GM18867 (cell line): Measurements from ENCODE around the gene CIDEA.

Source experiments
- ATAC-seq: cut with Tn5 transposase; IDR thresholded peaks from one replicate; pipeline ENCODE4 v1.9.1; 2021; ENCODE audit warnings: mild to moderate bottlenecking, moderate library complexity; ENCODE audit not compliant: unreplicated experiment

Gene CIDEA

DNA sequence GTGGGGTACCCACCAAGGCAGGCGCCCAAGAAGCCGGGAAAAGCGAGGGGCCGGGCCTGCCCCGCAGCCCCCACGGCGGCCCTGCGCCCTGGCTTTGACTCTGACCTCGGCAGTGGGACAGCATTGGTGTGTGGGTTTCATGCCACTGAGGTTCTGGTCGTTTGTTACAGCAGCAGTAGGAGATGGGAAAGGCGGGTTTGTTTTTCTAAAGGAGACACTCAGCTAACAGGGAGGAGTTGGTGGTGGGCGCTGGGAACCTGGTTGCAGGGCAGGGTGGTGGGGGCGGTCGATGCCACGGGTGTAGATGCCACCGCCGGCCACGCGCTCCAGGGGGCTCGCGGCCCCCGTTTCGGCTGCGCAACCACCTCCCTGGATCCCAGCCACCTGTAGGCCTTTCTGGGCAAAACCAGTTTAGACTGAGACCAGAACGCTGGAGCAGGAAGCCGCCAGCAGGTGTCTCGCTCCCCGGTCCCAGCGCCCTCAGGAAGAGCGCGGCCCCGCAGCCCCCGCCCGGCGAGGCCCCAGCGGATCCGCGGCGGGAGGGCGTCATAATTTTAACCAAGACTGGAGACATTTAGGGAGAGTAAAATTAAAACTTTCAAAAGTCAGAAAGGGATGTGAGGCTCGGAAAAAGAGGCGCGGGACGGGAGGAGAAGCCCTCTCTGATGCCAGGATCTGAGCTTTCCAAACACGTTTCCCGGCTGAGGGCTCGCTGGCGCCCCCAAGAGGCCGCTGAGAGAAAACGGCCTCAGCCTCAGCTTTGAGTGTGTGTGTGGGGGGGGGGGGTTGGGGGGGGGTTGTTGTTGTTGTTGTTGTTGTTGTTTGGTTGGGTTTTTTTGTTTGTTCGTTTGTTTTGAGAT, 17.4 kb downstream of the CIDEA start:
- ATAC-seq = peak; percentile 74

DNA sequence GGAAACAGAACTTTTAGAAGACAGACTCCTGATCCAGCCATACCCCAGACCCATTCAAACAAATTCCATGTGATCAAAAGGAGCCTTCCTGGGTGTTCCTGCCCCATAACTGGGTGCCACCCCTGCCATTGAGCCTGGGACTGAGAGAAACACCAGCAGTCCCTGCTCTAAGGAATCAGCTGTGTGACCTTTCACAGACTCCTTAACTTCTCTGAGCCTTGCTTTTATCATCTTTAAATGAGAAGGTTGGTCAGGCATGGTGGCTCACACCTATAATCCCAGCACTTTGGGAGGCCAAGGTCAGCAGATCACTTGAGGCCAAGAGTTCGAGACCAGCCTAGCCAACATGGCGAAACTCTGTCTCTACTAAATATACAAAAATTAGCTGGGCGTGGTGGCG, 20.6 kb downstream of the CIDEA start:
- ATAC-seq = no peak

DNA sequence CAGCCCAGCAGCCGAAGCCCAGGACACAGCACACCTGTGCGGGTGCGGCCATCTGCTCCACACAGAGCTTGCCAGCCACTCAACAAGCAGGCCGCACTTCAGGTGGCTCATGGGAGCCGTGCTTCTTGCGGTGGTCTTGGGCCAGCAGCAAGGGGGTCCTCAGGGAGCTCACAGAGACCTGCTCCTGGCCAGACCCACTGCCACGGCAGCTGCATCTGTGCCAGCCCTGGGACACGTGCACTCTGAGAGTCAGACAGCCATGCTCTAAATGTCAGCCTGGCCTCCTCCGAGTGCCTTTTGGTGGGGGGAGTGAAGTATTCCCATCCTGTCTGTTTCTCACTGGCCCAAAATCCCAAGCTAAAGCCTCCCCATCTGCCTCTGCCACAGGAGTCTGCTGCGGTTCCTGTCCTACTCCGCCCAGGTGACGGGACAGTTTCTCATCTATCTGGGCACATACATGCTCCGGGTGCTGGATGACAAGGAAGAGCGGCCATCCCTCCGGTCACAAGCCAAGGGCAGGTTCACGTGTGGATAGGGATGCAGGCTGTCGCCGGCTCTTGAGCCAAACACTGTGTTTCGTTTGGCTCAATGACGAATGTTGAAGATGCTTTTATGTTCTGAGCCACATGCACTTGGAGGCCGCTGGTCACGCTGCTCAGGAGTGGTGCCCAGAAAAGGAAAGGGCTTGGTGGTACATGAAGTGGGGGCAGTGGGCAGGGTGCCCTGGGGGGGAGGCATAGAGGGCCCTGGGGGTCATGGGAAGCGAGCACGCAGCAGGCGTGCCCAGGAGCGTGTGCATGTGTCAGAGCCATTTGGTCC, 22.8 kb downstream of the CIDEA start:
- ATAC-seq = no peak

DNA sequence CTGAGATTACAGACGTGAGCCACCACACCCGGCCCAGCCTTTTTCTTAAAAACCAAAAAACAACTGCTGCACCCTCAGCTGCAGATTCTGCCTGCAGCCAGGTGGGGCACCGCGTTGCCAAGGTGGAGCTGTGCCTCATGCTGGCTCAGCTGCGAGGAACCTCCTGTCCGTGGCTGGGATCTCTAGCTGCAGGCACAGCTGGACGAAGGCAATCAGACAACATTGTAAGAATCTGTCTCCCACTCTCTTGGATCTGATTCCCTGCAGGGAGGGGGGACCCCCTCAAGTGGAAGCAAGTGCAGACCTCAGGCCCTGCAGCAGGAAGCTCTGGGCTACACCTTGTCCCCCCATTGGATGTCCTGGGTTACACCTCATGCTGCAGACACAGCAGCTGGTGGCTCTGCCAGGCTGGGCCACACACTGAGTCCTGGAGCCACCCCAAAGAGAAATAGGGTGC, 24.1 kb downstream of the CIDEA start:
- ATAC-seq = no peak

DNA sequence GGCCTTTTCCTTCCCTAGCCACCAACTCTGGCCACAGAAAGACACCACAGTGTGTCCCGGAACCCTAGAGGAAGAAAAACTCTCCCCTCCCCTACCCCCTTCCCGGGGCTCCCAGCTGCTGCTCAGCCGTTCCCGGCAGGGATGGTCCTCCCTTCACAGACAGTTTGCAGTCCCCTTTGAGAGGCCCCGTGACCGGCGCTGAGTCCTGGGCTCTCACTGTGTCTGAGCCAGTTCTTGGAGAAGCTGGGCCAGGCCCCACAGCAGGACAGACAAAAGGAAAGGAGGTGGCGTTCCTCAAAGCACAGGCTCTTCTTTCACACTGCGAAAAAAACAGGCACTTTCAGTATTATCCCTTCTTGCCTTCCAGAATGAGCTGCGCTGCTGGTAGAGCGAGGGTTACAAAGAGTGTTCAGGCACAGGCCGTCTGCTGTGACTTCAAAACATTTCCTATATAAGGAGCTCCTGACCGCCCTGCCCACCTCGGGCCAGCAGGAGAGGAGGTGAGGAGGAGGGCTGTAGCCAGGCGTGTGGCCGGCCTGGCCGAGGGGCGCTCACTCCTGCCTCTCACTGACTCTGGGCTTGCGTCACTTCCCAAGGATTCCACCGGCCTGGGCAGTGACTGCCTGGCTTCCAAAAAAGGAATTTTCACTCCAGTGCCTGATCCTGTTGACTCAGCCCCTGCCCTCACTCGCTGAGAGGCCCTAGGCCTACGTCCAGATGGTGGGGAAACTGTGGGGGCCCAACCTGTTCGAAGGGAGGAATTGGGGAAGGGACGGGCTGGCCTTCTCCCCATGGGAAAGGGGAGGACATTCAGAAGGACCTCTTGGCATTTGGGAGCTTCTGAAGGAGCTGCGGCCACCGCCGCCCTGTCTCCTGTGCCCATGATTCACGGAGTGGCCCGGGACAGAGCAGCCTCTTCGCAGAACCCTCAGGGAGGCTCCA, 24.9 kb downstream of the CIDEA start:
- no peak for ATAC-seq

DNA sequence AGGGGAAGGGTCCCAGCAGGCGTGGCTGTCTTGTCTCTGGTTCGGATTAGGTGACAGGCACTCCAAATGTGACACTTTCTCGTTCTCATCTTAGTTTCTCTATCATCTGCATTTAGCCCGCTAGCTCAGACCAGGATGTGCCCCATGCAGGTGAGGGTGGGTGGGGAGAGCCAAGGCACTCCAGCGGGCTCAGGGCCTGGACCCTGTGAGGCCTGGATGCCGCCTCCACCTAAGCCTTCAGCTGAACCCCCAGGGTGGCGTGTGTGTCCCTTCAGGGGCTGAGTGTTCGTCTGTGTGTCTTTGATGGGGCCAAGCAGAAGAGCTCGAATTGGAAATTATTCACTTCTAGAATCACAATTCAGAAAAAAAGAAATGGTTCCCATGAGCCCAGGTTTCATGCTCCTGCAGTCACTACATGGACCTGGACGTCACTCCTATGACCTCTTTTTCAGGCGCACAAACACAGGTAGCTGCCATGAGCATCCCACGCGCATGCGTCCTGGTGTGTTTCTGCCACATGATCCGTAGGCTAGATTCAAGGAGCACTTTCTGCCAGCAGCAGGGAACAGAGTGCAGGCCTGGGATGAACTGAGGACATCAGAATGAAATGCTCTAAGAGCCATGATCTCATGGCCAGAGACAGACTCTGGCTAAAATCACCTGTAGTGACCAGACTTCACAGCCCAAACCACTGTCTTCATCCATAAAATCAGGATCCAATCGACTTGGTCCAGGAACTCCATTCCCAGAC, 25.8 kb downstream of the CIDEA start:
- ATAC-seq = no peak

DNA sequence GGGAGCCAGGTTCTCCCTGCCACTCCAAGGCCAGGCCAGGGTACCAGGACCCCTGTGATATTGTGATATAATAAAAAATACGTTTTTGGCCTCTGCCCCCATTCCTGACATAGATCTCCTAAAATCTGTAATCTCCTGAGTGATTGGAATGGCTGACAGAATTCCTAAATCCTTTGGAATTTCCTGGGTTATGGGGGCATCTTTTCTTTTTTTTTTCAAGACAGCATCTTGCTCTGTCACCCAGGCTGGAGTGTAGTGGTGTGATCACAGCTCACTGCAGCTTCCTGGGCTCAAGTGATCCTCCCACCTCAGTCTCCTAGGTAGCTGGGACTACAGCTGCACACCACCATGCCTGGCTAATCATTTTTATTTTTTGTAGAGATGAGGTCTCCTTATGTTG, 27.7 kb downstream of the CIDEA start:
- no peak for ATAC-seq

DNA sequence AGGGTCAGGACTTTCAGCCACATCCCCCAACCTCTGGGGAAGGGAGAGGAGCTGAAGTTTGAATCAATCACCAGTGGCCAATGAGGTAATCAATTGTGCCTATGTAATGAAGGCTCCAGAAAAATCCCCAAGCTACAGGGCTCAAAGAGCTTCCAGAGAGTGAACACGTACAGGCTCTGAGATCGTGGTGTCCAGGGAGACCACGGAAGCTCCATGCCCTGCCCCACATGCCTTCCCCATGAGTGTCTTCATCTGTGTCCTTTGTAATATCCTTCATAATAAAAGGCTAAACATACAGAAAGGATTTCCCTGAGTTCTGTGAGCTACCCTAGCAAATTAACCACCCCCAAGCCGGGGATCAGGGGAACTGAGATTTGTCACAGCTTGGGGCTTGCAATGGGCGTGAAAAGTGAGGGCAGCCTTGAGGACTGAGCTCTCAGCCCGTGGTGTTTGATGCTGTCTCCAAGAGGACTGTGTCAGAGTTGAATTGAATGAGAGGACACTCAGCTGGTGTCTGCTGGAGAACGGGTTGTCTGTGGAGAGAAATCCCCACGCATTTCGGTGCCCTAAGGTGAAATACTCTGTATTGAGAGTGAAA, 28.4 kb downstream of the CIDEA start:
- ATAC-seq = no peak

DNA sequence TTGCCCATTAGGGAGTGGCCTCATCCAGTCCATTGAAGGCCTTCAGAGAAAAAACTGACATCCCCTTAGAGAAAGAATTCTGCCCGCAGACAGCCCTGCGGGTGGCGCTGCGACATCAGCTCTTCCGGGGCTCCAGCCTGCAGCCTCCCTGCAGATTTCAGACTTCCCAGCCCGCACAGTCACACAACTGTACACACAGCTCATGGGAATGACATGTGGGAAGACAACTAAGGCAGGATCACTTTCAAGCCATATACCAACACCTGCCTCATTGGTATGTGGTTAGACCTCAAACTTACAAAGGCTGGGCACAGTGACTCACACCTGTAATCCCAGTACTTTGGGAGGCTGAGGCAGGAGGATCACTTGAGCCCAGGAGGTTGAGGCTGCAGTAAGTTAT, 29.1 kb downstream of the CIDEA start:
- no peak for ATAC-seq

DNA sequence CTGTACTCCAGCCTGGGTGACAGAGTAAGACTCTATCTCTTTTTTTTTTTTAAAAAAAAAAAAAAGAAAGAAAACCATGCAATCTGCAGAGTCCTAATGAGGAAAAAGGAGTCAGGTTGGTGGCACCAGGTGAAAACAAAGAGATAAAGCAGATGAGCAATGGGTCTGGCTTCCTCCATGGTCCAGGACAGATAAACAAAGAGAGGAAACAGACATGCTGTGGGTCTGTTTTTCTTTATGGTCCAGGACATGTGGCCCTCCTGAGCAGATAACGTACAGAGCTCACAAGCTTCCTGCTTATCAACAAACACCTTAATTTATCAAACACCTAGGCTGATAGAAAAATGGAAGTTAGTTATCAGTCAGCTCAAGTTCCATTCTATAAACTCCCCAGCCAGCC, 29.5 kb downstream of the CIDEA start:
- ATAC-seq = no peak

DNA sequence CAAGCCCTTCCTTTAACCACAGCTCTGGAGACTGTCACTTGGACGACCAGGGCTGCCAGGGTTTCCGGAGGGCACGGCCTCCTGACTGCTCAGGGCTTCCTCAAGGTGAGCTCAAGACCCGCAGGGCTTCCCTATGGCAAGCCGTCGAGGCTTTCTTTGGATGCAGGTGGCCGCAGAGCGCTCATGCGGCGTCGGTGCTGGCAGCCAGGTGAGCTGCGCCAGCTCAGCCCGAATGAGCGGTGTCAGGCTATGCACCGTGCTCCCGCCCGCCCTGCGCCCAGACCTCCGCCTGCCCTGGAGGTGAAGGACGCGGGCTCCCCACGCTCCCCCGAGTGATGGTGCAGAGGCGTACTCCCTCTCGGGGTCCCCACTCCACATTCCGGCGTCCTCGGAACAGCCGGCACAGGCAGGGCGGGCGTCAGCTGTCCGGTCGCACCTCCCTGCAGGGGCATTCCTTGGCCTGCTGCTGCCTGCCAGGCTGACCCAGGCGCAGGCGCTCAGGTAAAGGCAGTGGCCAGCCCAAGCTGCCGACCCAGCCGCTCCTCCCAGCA, 33.0 kb downstream of the CIDEA start:
- ATAC-seq = no peak

DNA sequence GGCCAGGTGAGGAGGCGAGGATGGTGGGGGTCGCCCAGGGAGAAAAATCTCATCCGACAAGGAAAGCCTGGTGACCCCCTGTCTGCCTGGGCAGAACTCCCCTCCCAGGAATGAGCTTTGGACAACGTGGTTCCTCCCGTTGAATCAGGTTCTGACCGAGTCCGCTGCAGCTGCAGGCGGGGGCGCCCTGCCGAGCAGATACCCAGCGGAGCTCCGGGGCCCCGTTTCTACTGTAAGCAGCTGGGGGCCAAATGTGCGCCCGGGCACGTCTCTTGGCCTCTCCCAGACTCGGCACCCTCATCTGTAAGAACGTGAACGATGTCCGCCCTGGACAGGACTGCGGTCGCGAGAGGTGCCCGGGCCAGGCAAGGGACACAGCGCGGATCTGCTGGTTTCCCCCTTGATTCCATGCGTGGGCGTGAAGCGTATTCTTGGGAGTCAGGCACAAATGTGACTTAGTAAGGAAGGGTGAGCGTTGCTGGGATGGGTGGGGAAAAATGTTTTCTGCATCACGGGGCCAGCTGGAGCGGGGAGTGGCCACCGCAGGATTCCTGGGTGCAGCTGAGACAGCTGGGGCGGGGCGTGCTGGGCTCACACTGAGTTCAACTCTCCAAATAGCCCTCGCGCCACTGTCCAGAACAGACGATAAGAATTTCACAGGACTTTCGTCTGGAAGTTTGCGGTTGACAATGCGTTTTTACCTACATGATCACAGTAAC, 33.7 kb downstream of the CIDEA start:
- no peak for ATAC-seq

DNA sequence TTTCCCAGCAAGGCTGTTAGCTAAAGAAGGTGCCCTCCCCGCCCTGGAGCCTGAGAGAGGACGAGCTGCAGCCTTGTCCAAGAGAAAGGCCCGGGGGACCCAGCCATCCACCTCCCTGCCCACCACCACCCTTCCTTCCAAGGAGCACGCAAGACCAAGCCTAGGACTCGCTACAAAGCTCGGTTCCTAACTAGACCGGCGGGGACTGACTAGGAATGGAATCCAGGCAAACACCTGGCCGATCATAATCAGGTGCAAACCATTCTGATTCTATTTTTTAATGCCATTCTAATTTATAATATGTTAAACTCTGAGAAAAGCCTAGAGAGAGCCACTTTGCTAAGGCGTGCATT, 34.2 kb downstream of the CIDEA start:
- ATAC-seq = no peak

DNA sequence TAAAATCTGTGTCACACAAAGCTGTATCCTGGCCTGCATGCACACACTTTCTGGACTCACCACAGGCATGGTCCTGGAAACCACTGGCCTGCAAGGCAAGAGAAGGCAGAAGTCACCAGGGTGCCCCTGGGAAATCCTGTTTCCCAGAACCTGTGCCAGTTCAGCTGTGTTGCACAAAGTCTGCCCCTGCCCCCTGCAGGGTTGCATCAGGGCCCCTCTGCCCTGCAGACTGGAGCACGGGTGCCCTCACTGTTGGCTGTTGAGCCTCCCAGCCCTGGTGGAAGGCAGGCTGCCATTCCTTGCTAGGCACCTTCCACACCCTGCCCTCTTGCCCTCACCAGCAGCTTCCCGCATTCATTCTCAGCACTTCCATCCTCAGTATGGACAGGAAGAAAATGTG, 35.9 kb downstream of the CIDEA start:
- no peak for ATAC-seq

DNA sequence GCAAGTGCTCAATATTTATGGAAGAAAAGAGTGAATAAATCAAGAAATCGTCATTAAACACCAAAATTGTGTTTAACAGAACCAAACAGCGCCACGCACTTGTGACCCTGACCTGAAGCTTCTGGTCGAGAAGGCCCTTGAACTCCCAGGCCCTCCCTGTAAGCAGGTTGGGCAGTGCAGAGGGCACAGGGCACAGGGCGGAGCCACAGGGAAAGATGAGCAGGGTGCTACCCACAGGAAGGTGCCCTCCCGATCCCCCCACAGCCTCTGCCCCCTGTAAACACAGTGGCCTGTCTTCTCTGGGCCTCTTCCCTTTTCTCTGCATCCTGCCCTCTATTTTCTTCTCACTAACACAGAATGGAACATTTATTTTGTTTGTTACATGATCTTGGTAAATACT, 37.0 kb downstream of the CIDEA start:
- ATAC-seq = no peak

DNA sequence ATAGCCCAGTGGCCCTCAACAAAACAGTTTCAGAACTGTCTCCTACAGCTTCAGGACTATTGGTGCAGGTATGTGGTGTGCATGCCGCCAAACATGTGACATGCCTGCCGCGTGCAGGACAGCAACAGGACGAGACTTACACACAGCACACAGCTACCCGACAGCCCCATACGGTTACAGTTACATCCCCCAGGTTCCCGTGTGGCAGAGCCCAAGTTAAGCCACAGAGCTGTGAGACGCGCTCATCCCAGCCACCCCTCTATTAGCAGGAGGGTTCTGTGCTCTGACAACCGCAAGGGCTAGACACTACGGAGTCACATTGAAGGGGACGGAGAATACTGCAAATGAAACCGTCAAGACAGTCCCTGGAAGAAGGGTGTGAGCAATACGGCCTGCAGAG, 37.5 kb downstream of the CIDEA start:
- no peak for ATAC-seq

DNA sequence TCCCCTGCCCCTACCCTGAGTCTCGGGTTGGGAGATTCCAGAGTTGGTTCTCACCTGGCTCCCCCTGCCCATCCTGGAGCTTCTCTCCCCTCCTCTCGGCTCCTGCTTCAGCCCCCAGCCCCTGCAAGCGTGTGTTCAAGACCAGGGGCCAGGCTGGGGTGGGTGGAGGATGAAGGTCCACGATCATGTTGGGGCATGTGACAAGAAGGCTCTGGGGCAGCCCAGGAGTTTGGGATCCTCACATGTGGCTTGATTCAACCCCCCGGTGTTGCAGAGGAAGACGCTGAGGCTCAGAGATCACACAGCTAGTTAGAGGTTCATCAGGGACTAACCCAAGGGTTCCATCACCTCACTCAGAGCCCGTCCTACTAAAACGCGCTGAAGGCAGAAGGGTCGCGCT, 39.7 kb downstream of the CIDEA start:
- no peak for ATAC-seq

DNA sequence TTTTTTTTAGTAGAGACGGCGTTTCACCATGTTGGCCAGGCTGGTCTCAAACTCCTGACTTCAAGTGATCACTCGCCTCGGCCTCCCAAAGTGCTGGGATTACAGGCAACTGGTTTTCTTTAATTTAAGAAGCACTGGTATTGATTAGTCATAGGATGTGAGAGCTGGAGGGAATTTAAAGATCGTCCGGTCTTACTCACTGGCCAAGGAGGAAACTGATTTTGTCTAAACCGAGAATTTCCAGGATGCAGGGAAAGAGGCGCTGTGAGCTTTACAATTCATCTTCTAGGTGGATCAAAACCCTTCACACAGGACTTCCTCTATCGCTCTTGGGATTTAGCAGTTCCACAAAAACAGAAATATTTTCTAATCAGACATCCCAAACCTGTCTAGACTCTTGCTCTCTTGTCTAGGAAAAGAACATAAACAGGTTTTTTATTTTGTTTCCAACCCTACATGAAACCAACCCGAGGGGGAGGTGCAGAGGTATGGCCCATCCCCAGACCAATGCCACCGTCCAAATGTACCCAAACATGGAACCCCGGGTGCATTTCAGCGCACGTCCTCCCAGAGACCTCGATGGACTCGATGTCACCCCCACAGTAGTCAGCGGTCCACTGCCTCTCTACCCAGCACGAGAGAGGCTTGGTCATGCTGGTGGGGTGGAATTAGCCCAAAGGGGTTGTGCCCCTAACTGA, 41.4 kb downstream of the CIDEA start:
- no peak for ATAC-seq

DNA sequence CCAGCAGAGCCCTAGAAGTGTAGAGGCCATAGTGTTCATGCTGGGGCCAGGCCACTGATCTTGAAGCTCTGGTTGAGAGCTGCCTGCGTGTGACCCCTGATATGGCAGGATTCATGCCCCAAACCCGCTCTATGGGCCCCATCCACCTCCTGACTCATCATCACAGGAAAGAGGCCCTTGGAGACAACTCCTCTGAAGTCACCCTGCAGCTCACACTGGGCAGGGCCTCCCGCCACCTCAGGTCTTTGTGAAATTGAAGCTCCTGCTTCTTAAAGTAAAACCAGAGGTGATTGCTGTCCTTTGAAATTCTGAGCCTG, 41.9 kb downstream of the CIDEA start:
- ATAC-seq = no peak
